ENCODE measurements around the gene ATP13A4.

ATP13A4 gene

GRCh38 chr3:193391902-193392301, 162.8 kb downstream of the ATP13A4 start:
- FAIRE-seq, result no peak

GRCh38 chr3:193389335-193389734, 165.4 kb downstream of the ATP13A4 start:
- FAIRE-seq, result no peak

- no peak for FAIRE-seq
Observed at GRCh38 chr3:193388361-193388760, 166.3 kb downstream of the ATP13A4 start.

GRCh38 chr3:193387596-193387995, 167.1 kb downstream of the ATP13A4 start:
- no peak for FAIRE-seq

GRCh38 chr3:193378706-193379105, 176.0 kb downstream of the ATP13A4 start, which contains the start of gene ATP13A5:
Gene ATP13A5, minus strand, starts transcription at chr3:193378753. Its CDS starts 28 bp downstream, at chr3:193378725.
- FAIRE-seq, result no peak

GRCh38 chr3:193377591-193377990, 177.1 kb downstream of the ATP13A4 start:
- no peak for FAIRE-seq

GRCh38 chr3:193375614-193376013, 179.1 kb downstream of the ATP13A4 start:
- no peak for FAIRE-seq

GRCh38 chr3:193372783-193373182, 181.9 kb downstream of the ATP13A4 start:
- FAIRE-seq, result no peak

- FAIRE-seq, result no peak
Observed at GRCh38 chr3:193367868-193368267, 186.8 kb downstream of the ATP13A4 start.

- FAIRE-seq, result no peak
Observed at GRCh38 chr3:193357291-193357690, 197.4 kb downstream of the ATP13A4 start.

- no peak for FAIRE-seq
Observed at GRCh38 chr3:193354423-193354822, 200.3 kb downstream of the ATP13A4 start.
